ENCODE measurements around the gene CLMP.
"Not testable (repeated sequence)": the region's sequence is repeated elsewhere in the genome, so short reads cannot be mapped to it uniquely, and the experiment has no call there.

CLMP gene

DNA sequence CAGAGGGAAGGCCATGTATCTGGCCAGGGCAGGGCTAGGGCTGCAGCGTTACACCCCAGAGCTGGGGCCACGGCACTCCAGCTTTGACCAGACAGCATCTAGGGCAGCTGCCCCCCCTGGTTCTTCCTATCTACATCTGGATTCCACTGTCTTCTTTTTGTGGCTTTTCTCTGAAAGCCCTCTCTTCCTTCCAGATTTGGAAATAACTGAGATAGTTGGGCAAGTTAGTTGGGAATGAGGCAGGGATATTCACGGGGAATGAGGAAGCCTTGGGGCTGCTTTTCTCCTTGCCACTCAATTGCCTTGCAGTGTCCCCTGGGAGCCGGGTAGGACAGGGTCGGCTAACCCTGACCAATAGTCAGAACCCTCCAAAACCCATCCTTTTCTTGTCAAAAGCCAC is 26.8 kb downstream of the CLMP start:
- no peak for DNase-seq (ENCODE audit: low read depth)

DNA sequence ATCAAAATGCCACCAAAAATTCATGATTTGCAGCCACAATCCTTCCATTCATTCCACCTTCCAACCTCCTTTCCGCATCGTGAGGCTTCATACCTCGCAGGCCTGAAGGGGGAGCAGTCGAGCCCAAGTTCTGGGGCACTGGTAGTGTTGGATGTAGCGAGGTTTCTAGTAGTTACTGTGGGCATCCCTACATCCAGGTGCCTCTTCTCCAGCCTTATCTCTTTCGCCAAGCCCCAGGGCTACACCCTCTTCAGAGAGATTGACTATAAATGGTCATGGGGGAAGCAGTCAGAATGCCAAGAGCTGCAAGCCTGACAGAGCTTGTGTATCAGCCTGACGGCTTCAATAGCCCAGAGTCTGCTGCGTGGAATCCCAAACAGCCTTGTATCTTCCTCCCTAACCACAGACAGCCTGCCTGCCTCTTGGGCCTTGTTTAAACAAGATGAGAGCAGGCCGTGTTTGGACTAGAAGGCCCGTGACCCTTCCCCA is 28.9 kb downstream of the CLMP start:
- DNase-seq (ENCODE audit: low read depth) = no peak

DNA sequence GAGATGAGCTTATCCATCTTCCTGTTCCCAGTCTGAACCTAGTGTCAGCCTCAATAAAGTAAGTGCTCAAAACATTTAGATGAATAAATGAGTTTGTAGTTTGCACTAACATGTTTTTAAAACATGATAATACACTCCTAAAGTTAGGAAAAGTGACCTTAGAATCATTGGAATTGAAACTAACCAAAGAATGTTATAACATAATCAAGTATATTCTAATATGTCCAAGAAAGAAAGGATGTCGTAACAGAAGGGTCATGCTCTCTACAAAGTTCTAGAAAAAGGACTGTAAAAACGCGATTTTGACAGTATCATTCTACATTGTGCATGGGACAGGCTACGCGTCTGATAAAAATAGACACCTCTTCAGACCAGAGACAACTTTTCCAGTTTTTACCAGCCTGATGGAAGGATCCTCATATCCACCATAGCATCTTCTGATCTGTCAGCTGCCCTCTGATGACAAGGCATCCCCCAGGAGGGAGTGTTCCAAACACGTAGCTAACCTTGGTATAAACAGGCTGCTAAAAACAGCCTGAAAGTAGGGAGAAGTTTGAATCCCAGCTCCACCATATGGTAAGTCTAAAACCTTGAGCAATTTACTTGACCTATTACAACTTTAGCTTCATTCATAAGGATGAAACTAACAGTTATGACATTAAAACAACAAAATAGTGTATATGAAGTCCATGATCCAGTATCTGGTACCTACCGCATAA is 30.2 kb downstream of the CLMP start:
- DNase-seq (ENCODE audit: low read depth) = no peak

- no peak for DNase-seq (ENCODE audit: low read depth)
These were observed 31.4 kb downstream of the CLMP start for GRCh38 chr11:123163621-123164020.

GRCh38 chr11:123161376-123162030 is 33.5 kb downstream of the CLMP start:
- DNase-seq (ENCODE audit: low read depth) = no peak

DNA sequence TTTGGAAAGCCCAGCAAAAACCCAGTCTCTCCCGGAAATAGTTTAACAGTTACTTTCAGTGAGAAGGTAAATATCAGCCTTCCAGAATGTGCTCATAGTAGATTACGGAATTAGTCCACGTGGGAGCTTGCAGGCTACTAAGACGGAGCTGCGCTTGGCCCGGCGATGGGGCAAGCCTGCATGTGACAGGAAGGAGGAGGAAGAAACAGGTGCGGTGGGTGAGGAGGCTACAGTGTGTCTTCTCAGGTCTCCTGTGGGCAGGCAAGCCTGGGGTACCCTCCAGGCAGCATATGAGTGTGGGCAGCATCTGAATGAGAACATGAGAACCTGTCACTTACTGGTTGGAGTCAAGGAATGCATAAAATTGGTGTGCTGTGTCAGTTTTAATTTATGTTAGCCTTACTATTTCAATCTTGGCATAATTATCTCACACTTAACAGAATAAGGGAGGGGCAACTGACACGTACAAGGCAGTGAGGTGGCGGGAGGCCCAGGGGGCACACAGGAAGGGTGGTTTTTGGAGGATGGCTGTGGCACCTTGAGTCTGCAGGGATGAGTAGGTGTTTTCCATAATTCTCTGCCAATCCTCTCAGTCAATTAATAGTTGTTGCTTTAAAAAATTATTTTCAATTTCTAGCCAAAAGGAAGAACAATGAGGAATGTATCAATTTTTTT is 35.7 kb downstream of the CLMP start:
- no peak for DNase-seq (ENCODE audit: low read depth)

DNA sequence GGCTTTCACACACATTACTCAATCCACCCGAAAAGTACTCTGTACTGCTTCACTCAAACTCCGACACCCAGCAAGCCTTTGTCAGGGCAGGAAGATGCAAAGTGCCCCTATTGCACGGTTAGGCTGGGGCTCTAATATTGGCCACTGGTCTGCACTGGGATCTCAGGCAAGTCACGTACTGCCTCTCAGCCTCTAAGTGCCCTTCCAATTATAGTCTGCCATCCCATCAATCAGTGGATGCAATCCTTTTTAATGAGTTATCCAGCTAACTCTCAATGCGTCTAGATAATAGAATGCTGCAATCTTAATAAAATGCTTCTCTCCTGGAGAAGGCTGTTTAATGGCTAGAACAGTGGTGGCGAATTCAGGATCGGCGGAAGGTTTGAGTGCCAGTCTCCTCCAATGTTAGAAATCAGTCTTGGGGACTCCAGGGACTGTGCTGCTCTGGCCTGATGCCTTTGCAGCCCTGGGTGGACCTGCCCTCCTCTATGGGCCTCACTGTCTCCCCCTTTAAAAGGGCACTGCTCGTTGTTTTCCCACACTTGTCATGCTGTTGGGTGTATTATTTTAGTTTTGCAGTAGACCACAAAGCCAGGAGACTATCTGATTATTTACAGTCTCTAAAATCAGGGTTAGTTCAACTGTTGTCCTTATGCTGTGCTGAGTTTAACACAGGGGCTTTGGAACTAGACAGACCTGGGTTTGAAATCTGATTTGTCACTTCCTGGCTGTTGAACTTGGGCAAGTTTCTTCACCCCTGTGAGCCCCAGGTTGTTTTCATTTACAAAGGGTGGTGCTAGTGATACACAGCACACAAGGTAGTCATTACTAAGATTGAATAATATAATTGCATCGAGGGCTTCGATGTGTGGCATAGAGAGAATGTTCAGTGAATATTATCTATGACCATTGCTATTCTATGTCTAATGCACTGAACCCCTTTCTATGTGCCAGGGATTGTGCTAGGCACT is 36.7 kb downstream of the CLMP start:
- no peak for DNase-seq (ENCODE audit: low read depth)

DNA sequence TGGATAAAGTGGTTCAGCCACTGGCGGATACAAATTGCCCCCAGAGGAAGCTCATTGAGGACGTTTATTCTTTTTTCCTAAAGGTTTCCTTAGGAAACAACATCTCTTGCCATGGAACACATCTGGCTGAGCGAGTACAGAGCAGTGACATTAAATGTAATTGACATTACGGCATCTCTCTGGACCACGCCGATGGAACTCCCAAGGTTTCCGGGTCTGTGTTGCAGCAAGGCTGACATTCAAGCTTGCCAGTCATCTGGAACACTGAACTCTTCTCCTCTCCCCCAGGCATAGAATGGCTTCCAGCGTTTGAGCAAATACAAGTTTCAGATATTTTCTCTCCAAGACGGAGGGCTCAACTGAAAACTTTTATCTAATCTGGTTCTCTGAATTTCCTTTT is 42.1 kb downstream of the CLMP start:
- DNase-seq (ENCODE audit: low read depth) = no peak

DNA sequence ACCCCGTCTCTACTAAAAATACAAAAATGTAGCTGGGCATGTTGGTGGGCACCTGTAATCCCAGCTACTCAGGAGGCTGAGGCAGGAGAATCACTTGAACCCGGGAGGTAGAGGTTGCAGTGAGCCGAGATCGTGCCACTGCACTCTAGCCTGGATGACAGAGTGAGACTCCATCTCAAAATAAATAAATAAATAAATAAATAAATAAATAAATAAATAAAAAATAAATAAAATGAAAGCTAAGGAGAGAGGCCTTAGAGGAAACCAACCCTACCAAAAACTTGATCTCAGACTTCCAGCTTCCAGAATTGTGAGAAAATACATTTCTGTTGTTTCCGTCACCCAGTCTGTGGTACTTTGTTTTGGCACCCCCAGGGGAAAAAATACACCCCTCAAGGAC is 42.7 kb downstream of the CLMP start:
- not testable (repeated sequence) for DNase-seq (ENCODE audit: low read depth)

GRCh38 chr11:123151796-123152195 is 43.3 kb downstream of the CLMP start:
- no peak for DNase-seq (ENCODE audit: low read depth)

- DNase-seq (ENCODE audit: low read depth) = no peak
These were observed 43.7 kb downstream of the CLMP start for GRCh38 chr11:123151366-123151765.

- DNase-seq (ENCODE audit: low read depth) = no peak
These were observed 44.2 kb downstream of the CLMP start for GRCh38 chr11:123150882-123151281.

DNA sequence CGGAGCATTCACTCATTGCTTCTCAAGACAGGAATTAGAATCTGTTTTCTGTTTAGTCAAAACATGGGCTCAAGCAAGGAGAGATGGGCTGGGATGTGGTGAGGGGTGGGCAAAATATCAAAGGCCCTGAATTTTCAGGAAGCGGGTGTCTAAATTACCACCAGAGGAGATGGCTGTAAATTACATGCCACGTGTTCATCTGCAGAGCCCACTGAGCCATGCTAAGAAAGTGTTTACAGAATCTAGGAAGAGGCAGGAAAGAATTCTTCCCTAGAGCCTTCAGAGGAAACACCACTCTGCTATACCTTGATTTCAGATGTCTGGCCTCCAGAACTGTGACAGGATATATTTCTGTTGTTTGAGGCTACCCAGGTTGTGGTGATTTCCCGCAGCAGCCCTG is 46.1 kb downstream of the CLMP start:
- DNase-seq (ENCODE audit: low read depth) = no peak

GRCh38 chr11:123145661-123146060 is 49.4 kb downstream of the CLMP start:
- DNase-seq (ENCODE audit: low read depth) = no peak

DNA sequence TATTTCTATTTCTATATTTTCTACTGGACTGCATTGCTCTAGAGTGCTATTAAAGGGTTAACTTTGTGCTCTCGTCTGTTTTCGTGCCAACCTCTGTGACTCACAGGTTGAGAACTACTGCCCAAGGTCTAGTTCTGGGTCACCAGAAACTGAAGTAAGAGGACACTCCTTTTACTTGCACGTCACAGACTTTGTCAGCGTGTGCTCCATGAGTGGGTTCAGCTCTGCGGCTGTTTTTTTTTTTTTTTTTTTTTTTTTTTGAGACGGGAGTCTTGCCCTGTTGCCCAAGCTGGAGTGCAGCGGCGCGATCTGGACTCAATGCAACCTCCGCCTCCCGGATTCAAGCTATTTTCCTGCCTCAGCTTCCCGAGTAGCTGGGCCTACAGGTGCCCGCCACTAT is 49.8 kb downstream of the CLMP start:
- no peak for DNase-seq (ENCODE audit: low read depth)

DNA sequence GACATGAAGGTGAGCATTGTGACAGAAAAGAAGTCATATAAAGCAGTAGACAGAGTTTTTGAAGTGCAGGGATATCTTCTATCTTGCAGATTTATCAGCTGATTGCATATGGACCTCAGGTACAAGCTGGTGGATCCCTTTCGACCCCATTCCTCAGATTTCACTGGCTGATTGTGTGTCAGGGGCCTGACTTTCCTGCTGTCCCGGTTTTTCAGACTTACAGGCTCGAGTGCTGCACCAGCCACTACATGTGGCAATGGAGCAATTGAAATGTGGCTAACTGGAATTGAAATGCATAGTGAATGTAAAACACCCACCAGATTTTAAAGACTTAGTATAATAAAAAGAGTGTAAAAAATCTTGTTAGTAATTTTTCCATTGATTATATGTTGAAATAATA is 50.3 kb downstream of the CLMP start:
- no peak for DNase-seq (ENCODE audit: low read depth)

DNA sequence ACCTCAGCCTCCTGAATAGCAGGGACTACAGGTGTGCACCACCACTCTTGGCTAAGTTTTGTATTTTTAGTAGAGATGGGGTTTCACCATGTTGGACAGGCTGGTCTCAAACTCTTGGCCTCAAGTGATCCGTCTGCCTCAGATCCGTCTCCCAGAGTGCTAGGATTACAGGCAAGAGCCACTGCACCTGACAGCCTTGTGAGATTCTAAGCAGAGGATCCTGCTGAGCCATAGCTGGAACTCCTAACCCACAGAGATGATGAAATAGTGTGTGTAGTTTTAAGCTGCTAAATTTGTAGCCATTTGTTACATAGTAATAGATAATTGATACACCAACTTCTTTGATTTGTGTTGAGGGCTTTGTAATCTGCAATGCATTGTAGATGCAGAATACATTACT is 51.1 kb downstream of the CLMP start:
- DNase-seq (ENCODE audit: low read depth) = no peak

DNA sequence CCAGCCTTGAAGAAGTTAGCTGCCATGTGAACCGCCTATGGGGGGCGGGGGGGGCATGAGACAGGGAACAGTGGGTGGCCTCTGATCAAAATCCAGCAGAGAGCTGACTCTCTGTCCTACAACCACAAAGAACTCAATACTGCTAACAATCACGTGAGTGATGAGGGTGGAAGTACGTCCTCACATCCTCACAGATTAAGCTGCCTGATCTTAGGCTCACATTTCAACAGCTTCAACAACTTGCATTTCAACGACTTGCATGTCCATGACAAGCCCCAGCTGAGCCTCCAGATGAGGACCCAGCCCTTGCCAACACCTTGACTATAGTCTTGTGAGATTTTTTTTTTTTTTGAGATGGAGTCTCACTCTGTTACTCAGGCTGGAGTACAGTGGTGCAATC is 51.6 kb downstream of the CLMP start:
- DNase-seq (ENCODE audit: low read depth) = no peak

DNA sequence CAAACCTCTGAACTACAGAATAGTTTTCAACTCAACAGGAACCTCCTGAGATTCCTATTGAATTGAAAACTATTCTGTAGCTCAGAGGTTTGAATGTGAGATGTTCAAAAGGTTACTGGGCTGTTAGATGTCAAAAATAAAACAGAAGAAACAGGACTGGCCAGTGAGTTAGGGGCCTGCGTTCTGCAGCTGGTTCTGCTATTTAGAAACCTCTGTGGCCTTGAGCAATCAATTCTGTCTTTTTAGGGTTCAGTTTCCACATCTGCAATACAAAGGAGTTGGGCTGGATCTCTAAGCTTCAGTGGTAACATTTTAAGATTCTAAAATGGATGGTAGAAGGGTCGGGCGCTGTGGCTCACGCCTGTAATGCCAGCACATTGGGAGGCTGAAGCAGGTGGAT is 55.8 kb downstream of the CLMP start:
- no peak for DNase-seq (ENCODE audit: low read depth)

- no peak for DNase-seq (ENCODE audit: low read depth)
These were observed 57.4 kb downstream of the CLMP start for GRCh38 chr11:123137431-123138224.

GRCh38 chr11:123135863-123136446 is 59.1 kb downstream of the CLMP start:
- no peak for DNase-seq (ENCODE audit: low read depth)

Data from activated T-helper 1 cell treated with Interleukin-2 at 50 U/mL for 16 hours (primary cell).